GM19372 (cell line): ENCODE measurements around the gene CERS2.

Experiments used
- ATAC-seq: cut with Tn5 transposase; IDR thresholded peaks from one replicate; pipeline ENCODE4 v1.9.1; 2021; ENCODE audit warnings: mild to moderate bottlenecking, low read depth, moderate library complexity; ENCODE audit not compliant: unreplicated experiment

Gene CERS2

DNA sequence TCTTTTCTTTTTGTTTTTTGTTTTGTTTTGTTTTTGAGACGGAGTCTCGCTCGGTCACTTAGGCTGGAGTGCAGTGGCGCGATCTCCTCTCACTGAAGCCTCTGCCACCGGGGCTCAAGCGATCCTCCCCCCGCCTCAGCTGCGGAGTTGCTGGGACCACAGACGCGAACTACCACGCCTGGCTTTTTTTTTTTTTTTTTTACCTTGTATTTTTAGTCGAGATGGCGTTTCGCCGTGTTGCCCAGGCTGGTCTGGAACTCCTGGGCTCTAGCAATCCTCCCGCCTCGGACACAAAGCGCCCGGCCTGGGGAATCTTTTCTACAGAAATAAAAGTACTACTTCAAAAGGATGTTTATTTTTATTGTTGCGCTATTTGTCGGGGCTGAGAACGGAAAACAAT is 49.6 kb downstream of the CERS2 start:
- no peak for ATAC-seq

DNA sequence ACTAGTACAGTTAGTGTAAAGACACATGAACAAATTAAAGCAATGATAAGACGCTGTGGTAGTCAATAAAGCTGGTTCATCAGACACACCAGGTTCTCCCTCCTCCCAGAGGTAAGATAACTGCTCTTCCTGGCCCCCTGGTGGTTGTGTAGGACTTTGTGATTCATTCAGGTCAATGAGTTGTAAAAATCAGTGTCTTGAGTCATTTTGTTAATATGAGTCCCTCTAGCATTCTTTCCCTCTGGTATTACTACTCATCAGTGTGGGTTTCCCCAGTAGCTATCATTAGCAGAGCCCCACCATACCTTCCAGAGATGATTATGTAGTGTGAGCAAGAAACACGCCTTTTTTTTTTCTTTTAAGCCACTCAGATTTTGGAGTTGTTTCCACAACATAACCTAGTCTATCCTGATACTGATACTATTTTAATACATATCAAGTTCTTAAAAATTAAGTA is 52.1 kb downstream of the CERS2 start:
- ATAC-seq: no peak

DNA sequence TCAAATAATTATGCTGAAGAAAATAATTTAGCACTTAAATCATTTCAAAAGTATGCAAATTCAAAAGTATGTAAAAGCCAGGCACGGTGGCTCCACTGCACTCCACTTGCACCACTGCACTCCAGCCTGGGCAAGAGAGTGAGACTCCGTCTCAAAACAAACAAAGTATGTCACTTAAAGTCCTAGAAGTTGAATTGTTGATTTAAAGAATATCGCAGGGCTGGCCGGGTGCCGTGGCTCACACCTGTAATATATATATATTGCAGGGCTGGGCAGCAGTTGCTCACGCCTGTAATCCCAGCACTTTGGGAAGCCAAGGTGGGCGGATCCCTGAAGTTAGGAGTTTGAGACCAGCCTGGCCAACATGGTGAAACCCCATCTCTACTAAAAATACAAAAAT is 57.2 kb downstream of the CERS2 start:
- ATAC-seq: no peak
